ENCODE measurements around the gene CPNE6. TPM values are rescaled to one million over a fixed set of nuclear protein-coding genes. Genes with fewer than 3 reads are reported as not detected.

CPNE6 gene
- total RNA-seq, 2 experiments from 2014 or later = not detected

DNA sequence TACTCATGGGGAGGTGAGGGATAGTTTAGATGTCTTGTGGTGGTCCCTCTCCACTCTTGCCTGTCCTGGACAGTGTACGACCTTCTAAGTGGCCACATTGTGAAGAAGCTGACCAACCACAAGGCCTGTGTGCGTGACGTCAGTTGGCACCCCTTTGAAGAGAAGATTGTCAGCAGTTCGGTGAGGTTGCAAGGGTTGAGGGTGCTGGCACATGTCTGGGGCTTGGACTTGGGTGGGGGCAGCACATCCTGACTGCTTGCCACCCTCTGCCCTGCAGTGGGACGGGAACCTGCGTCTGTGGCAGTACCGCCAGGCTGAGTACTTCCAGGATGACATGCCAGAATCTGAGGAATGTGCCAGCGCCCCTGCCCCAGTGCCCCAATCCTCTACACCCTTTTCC, 51.5 kb downstream of the CPNE6 start:
- peaks cover 29% of the 10 kb centered on the region for H3K36me3 Mint-ChIP-seq
- no peaks in the 10 kb centered on the region for H3K27me3 Mint-ChIP-seq
- H3K9me3 Mint-ChIP-seq = no peaks in the 10 kb centered on the region
- no peaks in the 10 kb centered on the region for H3K4me1 Mint-ChIP-seq (ENCODE audit: low read depth)
- no peak overlapping the region for H3K4me3 Mint-ChIP-seq
- POLR2A ChIA-PET = no interaction called here
- no peak overlapping the region for H3K27ac Mint-ChIP-seq
- no peak for DNase-seq
- CTCF ChIA-PET = interaction anchor here (1.5 kb wide), 1 partner anchor 13 kb away, joined by 3 read pairs; the partner anchor contains the start of gene PSME1
- intact Hi-C loops (cut with micrococcal nuclease) = no loop called here

DNA sequence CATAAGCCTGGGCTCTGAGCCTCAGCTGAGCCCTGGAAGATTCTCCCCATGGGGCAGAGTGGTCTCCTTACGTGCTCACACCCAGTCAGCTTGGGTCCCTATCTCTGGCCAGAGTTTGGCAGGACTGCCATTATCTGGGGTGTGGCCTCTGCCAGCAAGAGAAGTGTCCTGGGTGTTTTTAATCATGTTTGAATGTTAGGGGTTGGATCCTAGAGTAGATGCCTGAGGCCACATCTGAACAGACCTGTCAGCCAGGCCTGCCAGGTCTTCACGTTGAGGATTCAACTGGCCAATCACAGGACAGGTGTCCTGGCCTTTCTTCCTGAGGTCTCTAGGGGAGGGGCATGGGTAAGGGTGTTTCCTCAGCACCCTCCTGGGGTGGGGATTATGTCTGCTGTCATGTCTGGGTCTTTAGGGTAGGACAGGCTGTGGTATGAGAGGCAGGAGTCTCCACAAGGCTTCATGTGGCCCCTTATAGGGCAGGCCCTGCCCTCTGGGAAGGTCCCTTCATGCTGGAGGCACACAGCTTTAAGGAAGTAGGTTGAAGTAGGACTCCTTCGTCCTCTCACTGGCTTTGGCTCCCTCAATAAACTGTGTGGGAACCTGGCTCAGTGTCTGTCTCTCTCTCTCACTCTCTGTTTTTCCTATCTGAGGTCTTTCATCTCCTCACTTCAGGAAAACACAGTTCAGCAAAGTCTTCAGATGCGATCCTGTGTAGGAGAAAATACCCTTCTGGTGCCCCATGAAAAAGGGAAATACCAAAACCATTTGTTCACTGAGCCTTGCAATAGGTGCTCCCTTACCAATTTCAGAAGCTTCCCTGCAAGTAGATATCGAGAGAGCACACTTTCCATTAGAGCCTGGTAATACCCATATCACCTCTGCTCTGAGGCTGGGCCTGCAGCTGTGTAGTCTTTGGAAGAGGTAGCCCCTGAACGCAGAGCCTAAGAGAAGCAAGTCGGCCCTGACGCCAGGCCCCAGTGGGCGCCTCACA, 52.4 kb downstream of the CPNE6 start:
- Mint-ChIP-seq H3K4me1 (ENCODE audit: low read depth) (no peaks in the 10 kb centered on the region), H3K36me3 (peaks cover 25% of the 10 kb centered on the region), H3K27me3 (no peaks in the 10 kb centered on the region), H3K4me3 (no peak overlapping the region), H3K9me3 (no peaks in the 10 kb centered on the region), H3K27ac (no peak overlapping the region)
- ChIA-PET CTCF (interaction anchor here (0.8 to 1.5 kb wide), 4 partner anchors 12 to 38 kb away, joined by 3 to 5 read pairs (median 4); partner anchors contain the start of genes IRF9 and PSME1), POLR2A (interaction anchor here (0.6 to 4.9 kb wide), 3 partner anchors 8 to 91 kb away, joined by 3 to 27 read pairs (median 4); partner anchors contain the start of genes DCAF11, NRL and PSME1)
- intact Hi-C loops (cut with micrococcal nuclease) = no loop called here
- DNase-seq = no peak

DNA sequence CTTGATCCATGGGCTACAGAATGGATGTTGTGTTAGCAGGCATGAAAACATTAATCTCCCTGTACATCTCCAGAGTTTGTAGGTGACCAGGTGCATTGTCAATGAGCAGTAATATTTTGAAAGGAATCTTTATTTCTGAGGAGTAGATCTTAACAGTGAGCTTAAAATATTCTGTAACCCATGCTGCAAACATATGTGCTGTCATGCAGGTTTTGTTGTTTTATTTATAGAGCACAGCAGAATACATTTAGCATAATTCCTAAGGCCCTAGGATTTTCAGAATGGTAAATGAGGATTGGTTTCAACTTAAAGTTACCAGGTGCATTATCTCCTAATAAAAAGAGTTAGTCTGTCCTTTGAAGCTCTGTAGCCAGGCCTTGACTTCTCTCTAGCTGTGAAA, 55.6 kb downstream of the CPNE6 start:
- no peak for DNase-seq
- no peaks in the 10 kb centered on the region for H3K9me3 Mint-ChIP-seq
- intact Hi-C loops (cut with micrococcal nuclease) = no loop called here
- H3K4me3 Mint-ChIP-seq = no peak overlapping the region
- H3K27me3 Mint-ChIP-seq = no peaks in the 10 kb centered on the region
- ChIA-PET POLR2A (interaction anchor here (1.2 to 4.9 kb wide), 3 partner anchors 9 to 20 kb away, joined by 3 to 27 read pairs (median 8); partner anchors contain the start of genes DCAF11, NRL, PSME1 and PSME2), CTCF (interaction anchor here (0.6 to 1.7 kb wide), 2 partner anchors 17 to 19 kb away, joined by 3 read pairs; no protein-coding TSS in a partner anchor)
- peaks cover 9% of the 10 kb centered on the region for H3K36me3 Mint-ChIP-seq
- no peak overlapping the region for H3K27ac Mint-ChIP-seq
- peaks cover 5% of the 10 kb centered on the region for H3K4me1 Mint-ChIP-seq (ENCODE audit: low read depth)

DNA sequence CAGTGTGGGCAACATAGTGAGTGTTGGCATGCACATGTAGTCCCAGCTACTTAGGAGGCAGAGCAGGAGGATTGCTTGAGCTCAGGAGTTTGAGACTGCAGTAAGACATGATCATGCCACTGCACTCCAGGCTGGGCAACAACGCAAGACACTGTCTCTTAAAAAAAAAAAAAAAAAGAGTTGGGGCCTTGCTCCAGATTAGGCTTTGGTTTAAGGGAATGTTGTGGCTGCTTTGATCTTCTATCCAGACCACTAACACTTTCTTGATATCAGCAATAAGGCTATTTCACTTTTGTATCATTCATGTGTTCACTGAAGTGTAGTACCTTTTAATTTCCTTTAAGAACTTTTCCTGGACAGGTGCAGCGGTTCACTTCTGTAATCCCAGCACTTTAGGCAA, 56.3 kb downstream of the CPNE6 start:
- intact Hi-C loops (cut with micrococcal nuclease) = no loop called here
- H3K9me3 Mint-ChIP-seq = no peaks in the 10 kb centered on the region
- H3K4me3 Mint-ChIP-seq = no peak overlapping the region
- H3K27me3 Mint-ChIP-seq = no peaks in the 10 kb centered on the region
- no peak overlapping the region for H3K27ac Mint-ChIP-seq
- peaks cover 12% of the 10 kb centered on the region for H3K4me1 Mint-ChIP-seq (ENCODE audit: low read depth)
- ChIA-PET POLR2A (interaction anchor here (4.9 kb wide), 1 partner anchor 12 kb away, joined by 27 read pairs; the partner anchor contains the start of genes DCAF11 and NRL), CTCF (interaction anchor here (0.6 to 1.7 kb wide), 2 partner anchors 18 to 19 kb away, joined by 3 read pairs; no protein-coding TSS in a partner anchor)
- H3K36me3 Mint-ChIP-seq = peaks cover 5% of the 10 kb centered on the region
- no peak for DNase-seq

Other genes starting within 250 kb of the CPNE6 start
- 10 to 100 TPM; 25.7 to 27.0 TPM for gene DHRS4, start 117.8 kb upstream of the CPNE6 start, total RNA-seq
- gene DHRS4L2, start 82.6 kb upstream of the CPNE6 start, total RNA-seq = 10 to 100 TPM; 27.6 to 29.6 TPM
- under 1 TPM; 0.75 to 1.00 TPM for gene CARMIL3, start 19.6 kb upstream of the CPNE6 start, total RNA-seq
- gene PCK2, start 22.7 kb downstream of the CPNE6 start, total RNA-seq = 100 to 1,000 TPM; 118 to 125 TPM
- 10 to 100 TPM; 85.6 to 91.8 TPM for gene DCAF11, start 43.2 kb downstream of the CPNE6 start, total RNA-seq
- 1 to 10 TPM; 1.2 to 1.9 TPM for gene NRL, start 43.4 kb downstream of the CPNE6 start, total RNA-seq
- gene FITM1, start 59.1 kb downstream of the CPNE6 start, total RNA-seq = under 1 TPM in 1 of 2 experiments, not detected in 1; 0.86 TPM
- gene PSME1, start 64.6 kb downstream of the CPNE6 start, total RNA-seq = 100 to 1,000 TPM; 403 to 427 TPM
- gene EMC9, start 70.0 kb downstream of the CPNE6 start, total RNA-seq = 10 to 100 TPM; 40.0 to 40.9 TPM
- gene PSME2, start 75.0 kb downstream of the CPNE6 start, total RNA-seq = 100 to 1,000 TPM; 404 to 411 TPM
- gene RNF31, start 75.9 kb downstream of the CPNE6 start, total RNA-seq = 10 to 100 TPM; 75.5 to 80.4 TPM
- gene IRF9, start 89.7 kb downstream of the CPNE6 start, total RNA-seq = 100 to 1,000 TPM; 158 to 172 TPM
- 10 to 100 TPM; 24.9 to 27.9 TPM for gene REC8, start 100.5 kb downstream of the CPNE6 start, total RNA-seq
- gene IPO4, start 117.3 kb downstream of the CPNE6 start, total RNA-seq = 10 to 100 TPM; 69.5 to 72.6 TPM
- gene TM9SF1, start 123.9 kb downstream of the CPNE6 start, total RNA-seq = 10 to 100 TPM; 23.7 to 26.7 TPM
- gene TSSK4, start 134.1 kb downstream of the CPNE6 start, total RNA-seq = under 1 TPM in 1 of 2 experiments, not detected in 1; 0.50 TPM
- gene CHMP4A, start 141.9 kb downstream of the CPNE6 start, total RNA-seq = 10 to 100 TPM; 79.0 to 84.6 TPM
- 10 to 100 TPM; 14.2 to 15.8 TPM for gene MDP1, start 144.5 kb downstream of the CPNE6 start, total RNA-seq
- gene NEDD8, start 160.8 kb downstream of the CPNE6 start, total RNA-seq = 100 to 1,000 TPM; 202 to 213 TPM
- 10 to 100 TPM; 56.9 to 64.6 TPM for gene GMPR2, start 161.4 kb downstream of the CPNE6 start, total RNA-seq
- 100 to 1,000 TPM in 1 of 2 experiments, 10 to 100 TPM in 1; 94.9 to 101 TPM for gene TINF2, start 171.1 kb downstream of the CPNE6 start, total RNA-seq
- 1 to 10 TPM; 3.7 to 4.5 TPM for gene TGM1, start 191.6 kb downstream of the CPNE6 start, total RNA-seq
- 10 to 100 TPM; 39.5 to 40.6 TPM for gene RABGGTA, start 200.0 kb downstream of the CPNE6 start, total RNA-seq
- 10 to 100 TPM; 14.7 to 14.9 TPM for gene DHRS1, start 228.2 kb downstream of the CPNE6 start, total RNA-seq
- 10 to 100 TPM; 30.7 to 30.9 TPM for gene NOP9, start 228.3 kb downstream of the CPNE6 start, total RNA-seq
- 10 to 100 TPM; 22.6 to 25.8 TPM for gene CIDEB, start 236.4 kb downstream of the CPNE6 start, total RNA-seq
- 1 to 10 TPM; 9.4 to 9.6 TPM for gene LTB4R2, start 238.6 kb downstream of the CPNE6 start, total RNA-seq
- gene LTB4R, start 239.9 kb downstream of the CPNE6 start, total RNA-seq = 10 to 100 TPM; 15.4 to 16.7 TPM